Panc1 (cell line): Measurements from ENCODE around the gene ROBO1. TPM values are rescaled to one million over a fixed set of nuclear protein-coding genes. Genes with fewer than 3 reads are reported as not detected.
A peak's percentile ranks its signal among the peaks of the same experiment; 100 is the strongest.

Source experiments
- ATAC-seq: fragments of 200-7000 bp; cut with Tn5 transposase; 2 replicates; pipeline ENCODE4 v1.9.1; 2020; ENCODE audit warnings: mild to moderate bottlenecking, moderate library complexity
- BruUV-seq: library from RNA; stranded (reverse); fragments of 400-500 nt; replicated peaks from 2 replicates; lab custom pipeline; 2021; lab: Mats Ljungman, UMichigan
- CTCF ChIA-PET: fragments of 300-600 bp; sonication (Branson Sonifier 250); formaldehyde crosslinking; loops from one replicate; lab custom pipeline; 2022; ENCODE audit warnings: antibody characterized with exemption; lab: Charles Lee
- POLR2A ChIA-PET: fragments of 300-600 bp; sonication (Branson Sonifier 250); formaldehyde crosslinking; loops from one replicate; lab custom pipeline; 2022; ENCODE audit warnings: antibody characterized with exemption; lab: Charles Lee
- DNase-seq: peaks from one replicate; pipeline ENCODE4 v3.0.0-alpha.2; 2010; ENCODE audit warnings: low read depth, low spot score
- H3K27ac ChIP-seq: 2 replicates; pipeline ENCODE4 v1.5.1; 2011; ENCODE audit warnings: mild to moderate bottlenecking, low read length, inconsistent platforms
- H3K27me3 ChIP-seq: fragments of 200-500 bp; sonication (Bioruptor generic); 2 replicates; pipeline ENCODE4 v1.6.0; 2014; ENCODE audit warnings: low read length, inconsistent platforms; ENCODE audit not compliant: control insufficient read depth, insufficient read depth
- H3K36me3 ChIP-seq: fragments of 200-500 bp; sonication (Bioruptor generic); 2 replicates; pipeline ENCODE4 v1.5.1; 2014; ENCODE audit warnings: inconsistent platforms, mild to moderate bottlenecking, low read length, moderate library complexity; ENCODE audit not compliant: control insufficient read depth, insufficient read depth
- H3K4me1 ChIP-seq: 2 replicates; pipeline ENCODE4 v1.5.1; 2011; ENCODE audit warnings: inconsistent platforms, mild to moderate bottlenecking, low read length, moderate library complexity; ENCODE audit not compliant: control insufficient read depth, insufficient read depth
- H3K4me3 ChIP-seq, 2 experiments: 2 replicates each; pipeline ENCODE4 v1.5.1; 2011 to 2012; ENCODE audit warnings: low read depth in 2 of 2, low read length in 2 of 2, mild to moderate bottlenecking in 2 of 2, inconsistent platforms in 1 of 2, moderate library complexity in 1 of 2
- H3K9me3 ChIP-seq: fragments of 200-500 bp; sonication (Bioruptor generic); 2 replicates; pipeline ENCODE4 v1.5.1; 2014; ENCODE audit warnings: low read depth, mild to moderate bottlenecking, inconsistent platforms, low read length, moderate library complexity; ENCODE audit not compliant: control insufficient read depth, insufficient read depth
- CTCF ChIP-seq: fragments of 450-650 bp; IDR thresholded peaks from 2 replicates; pipeline ENCODE4 v1.5.1; 2017; ENCODE audit warnings: mild to moderate bottlenecking
- POLR2AphosphoS5 ChIP-seq: IDR thresholded peaks from 2 replicates; pipeline ENCODE4 v1.6.1; 2012; ENCODE audit warnings: mild to moderate bottlenecking, low read depth, low read length, moderate library complexity
- REST ChIP-seq, 2 experiments: IDR thresholded peaks; 2 replicates each; pipeline ENCODE4 v1.6.1; 2011 to 2012; ENCODE audit warnings: low read depth in 2 of 2, control low read depth in 1 of 2, low read length in 1 of 2, mild to moderate bottlenecking in 1 of 2, moderate library complexity in 1 of 2; ENCODE audit not compliant: insufficient read depth in 1 of 2
- SIN3A ChIP-seq: IDR thresholded peaks from 2 replicates; pipeline ENCODE4 v1.6.1; 2012; ENCODE audit warnings: low read depth, mild to moderate bottlenecking, low read length, moderate library complexity, borderline replicate concordance; ENCODE audit not compliant: insufficient read depth
- TCF7L2 ChIP-seq: IDR thresholded peaks from 2 replicates; pipeline ENCODE4 v1.6.1; 2011; ENCODE audit warnings: mild to moderate bottlenecking, low read depth, low read length, inconsistent platforms
- in situ Hi-C: cut with HindIII; loops from 2 replicates; pipeline ENCODE4 v1.10.0; 2016; ENCODE audit warnings: low sequenced_read_pairs, low pct_unique_long_range_greater_than_20kb
- intact Hi-C: fragments of 100-400 bp; cut with micrococcal nuclease; formaldehyde crosslinking; loops from one replicate; pipeline ENCODE4 v1.10.0; 2022; ENCODE audit not compliant: unreplicated experiment
- total RNA-seq: library from RNA; stranded (reverse); gene quantifications from one replicate; pipeline ENCODE4 v1.2.1, GENCODE V29; 2021; ENCODE audit not compliant: unreplicated experiment

Gene ROBO1
- total RNA-seq, 1 experiment from 2014 or later = 61.6 TPM

GRCh38 chr3:79726786-79727185, 41.0 kb downstream of the ROBO1 start:
- intact Hi-C loops (no loop called here), in situ Hi-C loops (no loop called here)
- H3K27ac ChIP-seq = no peak overlapping the region
- TF ChIP-seq REST (IDR thresholded peaks at IDR 0.05; ENCODE audit: insufficient read depth in 1 of 2, low read depth in 2 of 2, low read length in 1 of 2) = no peak
- no peak for TF ChIP-seq SIN3A
- TF ChIP-seq POLR2AphosphoS5 = no peak
- TF ChIP-seq CTCF = no peak
- no peak for TF ChIP-seq TCF7L2
- ATAC-seq (no peak), DNase-seq (no peak)
- no TSS peak for BruUV-seq
- no peaks in the 10 kb centered on the region for H3K27me3 ChIP-seq
- POLR2A ChIA-PET = no interaction called here
- H3K4me3 ChIP-seq = no peak overlapping the region
- H3K36me3 ChIP-seq = no peaks in the 10 kb centered on the region
- CTCF ChIA-PET = no interaction called here
- no peaks in the 10 kb centered on the region for H3K9me3 ChIP-seq
- H3K4me1 ChIP-seq = no peaks in the 10 kb centered on the region

GRCh38 chr3:79724206-79724605, 43.6 kb downstream of the ROBO1 start:
- no peak for DNase-seq
- no peaks in the 10 kb centered on the region for H3K27me3 ChIP-seq
- no peak overlapping the region for H3K27ac ChIP-seq
- CTCF ChIA-PET = no interaction called here
- no peak for TF ChIP-seq TCF7L2
- TF ChIP-seq CTCF = peak; percentile 27
- TF ChIP-seq SIN3A = no peak
- no peak for TF ChIP-seq REST (IDR thresholded peaks at IDR 0.05; ENCODE audit: insufficient read depth in 1 of 2, low read depth in 2 of 2, low read length in 1 of 2)
- no peak for TF ChIP-seq POLR2AphosphoS5
- H3K36me3 ChIP-seq = no peaks in the 10 kb centered on the region
- no peak overlapping the region for H3K4me3 ChIP-seq
- no peaks in the 10 kb centered on the region for H3K9me3 ChIP-seq
- no peaks in the 10 kb centered on the region for H3K4me1 ChIP-seq
- POLR2A ChIA-PET = no interaction called here
- ATAC-seq = no peak
- BruUV-seq = no TSS peak
- in situ Hi-C loops (no loop called here), intact Hi-C loops (no loop called here)
